CD4-positive, alpha-beta T cell treated with Interferon alpha-2 for 1 hour (primary cell): ENCODE data around the gene SEMG2.
A peak's percentile ranks its signal among the peaks of the same experiment; 100 is the strongest.

Experiments used
- DNase-seq, 2 donors: peaks; one replicate each; pipeline ENCODE4 v3.0.0-alpha.2; 2020 to 2022

The SEMG2 gene

DNA sequence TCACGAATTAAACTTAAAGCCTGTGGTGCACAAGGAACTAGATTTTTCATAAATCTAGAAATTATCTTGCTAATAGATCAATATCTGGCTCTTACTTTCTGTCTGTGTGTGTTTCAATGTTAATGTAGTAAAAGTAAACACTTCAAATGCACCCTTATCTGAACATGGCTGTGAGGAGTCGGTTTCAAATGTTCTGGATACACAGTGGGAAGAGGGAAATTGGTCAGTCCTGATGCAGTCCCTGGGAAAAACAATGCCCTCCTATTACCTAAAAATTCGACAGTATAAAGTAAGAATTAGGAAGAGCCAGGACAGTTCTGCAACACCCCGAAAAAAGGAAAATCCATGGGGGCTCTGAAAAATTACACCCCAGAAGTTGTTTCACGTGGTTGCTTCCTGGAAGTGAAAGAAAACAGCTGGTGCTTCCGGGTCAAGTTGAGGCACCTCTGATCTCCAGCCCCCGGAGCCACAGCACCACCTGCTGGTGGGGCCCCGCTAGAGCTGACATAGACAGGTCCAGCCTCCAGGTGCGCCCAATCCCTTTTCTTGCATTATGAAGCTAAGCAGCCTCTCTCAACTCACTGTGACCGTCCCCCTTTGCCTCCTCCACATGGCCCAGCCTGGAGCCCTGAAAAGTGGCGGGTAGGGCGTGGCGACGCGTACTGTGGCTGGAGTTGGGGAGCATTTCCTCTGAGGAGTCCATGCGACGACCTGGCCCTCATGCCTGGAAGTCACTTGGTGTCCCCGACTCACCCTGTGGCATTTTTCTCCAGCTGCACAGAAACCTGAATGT is 8.3 kb downstream of the SEMG2 start:
- peak in 1 of 2 donors; percentile 19 for DNase-seq

DNA sequence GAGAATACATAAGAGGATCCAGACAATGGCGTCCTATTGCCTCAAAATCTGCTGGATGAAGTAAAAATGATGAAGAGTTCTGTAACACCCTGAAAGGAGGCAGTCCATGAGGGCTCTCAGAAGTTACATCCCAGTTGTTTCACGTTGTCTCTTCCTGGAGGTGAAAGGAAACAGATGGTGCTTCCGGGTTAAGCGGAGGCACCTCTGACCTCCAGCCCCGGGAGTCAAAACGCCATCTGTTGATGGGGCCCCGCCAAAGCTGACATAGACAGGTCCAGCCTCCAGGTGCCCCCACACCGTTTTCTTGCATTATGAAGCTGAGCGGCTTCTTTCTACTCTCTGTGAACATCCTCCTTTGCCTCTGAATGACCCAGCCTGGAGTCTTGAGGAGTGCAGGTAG is 9.5 kb downstream of the SEMG2 start:
- DNase-seq = no peak

DNA sequence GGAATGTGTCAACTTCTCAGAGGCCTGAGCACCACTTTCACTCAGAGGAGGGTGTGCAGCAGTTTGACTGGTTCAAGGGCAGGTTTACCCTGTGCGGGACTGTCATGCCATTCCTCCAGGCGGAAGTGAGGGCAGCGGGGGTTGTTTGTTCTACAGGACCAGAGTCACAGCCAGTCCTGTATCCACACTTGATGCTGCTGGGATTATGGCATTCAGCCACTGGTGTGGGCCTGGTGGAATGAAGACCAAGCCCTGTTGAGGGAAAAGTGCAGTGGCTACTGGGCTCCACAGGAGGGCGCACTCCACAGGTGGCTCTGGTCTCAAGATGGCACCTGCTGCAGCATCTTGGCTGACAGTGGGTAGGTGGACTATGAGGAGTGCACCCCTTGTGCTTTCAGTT is 14.8 kb downstream of the SEMG2 start:
- DNase-seq = no peak

DNA sequence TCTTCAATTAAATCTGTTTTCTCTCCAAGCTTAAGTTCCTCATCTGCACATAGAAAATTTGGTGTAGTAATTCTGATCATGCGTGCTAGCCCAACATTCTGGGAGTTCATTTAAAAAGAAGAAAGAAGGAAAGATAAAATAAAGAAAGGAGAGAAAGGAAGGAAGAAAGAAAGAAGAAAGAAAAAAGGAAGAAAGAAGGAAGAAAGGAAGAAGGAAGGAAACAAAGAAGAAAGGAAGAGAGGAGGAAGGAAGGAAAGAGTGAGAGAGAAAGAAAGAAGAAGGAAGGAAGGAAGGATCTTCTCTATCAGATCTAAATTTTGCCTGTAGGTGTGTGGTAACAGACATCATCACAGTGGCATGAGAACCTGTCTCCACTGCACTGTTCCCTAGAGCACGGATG is 17.0 kb downstream of the SEMG2 start:
- DNase-seq = no peak

DNA sequence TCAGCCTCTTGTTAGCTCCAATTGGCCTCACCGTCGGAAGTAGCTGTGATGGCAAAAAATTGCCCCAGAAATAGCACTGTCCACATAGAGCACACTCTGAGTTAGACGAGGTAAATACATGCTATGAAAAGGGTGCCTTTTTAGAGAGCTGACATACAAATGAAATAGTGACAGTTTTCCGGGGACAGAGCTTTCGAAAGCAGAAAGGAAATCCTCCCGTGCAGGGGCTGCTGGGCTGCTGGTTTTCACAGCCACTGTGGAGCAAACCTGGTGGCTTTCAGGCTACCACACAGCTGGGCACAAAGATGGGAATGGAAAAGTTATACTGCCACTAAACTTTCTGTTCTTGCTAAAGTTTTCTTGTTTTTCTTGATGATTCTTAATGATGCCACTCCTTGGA is 24.9 kb downstream of the SEMG2 start:
- DNase-seq = no peak

DNA sequence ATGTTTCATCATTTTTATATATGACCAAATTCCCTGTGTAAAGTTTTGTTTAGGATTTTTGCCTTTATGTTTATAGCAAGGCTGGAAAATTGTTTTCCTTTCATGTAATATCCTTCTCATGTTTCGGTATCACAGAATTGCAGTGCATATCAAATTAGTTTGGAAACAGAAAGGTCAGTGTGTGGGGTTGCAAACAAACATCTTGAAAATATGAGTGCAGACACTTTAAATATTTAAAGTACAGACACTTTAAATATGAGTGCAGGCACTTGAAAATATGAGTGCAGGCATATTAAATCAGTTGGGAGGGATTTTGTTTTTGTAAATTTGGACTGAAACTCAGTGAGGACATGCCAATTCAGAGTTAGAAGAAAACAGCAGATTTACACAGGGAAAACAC is 26.7 kb downstream of the SEMG2 start:
- DNase-seq = no peak

DNA sequence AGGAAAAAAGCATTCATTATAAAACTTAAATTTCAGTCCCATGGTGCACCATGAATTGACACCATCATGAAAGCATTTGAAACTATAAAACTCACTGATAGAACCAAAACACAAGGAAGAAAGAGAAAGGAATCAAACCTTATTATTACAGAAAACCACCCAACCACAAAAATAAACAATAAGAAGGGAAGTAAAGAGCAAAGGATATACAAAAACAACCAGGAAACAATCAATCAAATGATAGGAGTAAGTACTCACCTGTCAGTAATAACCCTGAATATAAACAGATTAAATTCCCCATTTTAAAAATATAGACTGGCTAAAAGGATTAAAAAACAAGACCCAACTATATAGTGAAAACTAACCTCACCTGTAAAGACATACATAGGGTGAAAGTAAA is 27.4 kb downstream of the SEMG2 start:
- DNase-seq = no peak

DNA sequence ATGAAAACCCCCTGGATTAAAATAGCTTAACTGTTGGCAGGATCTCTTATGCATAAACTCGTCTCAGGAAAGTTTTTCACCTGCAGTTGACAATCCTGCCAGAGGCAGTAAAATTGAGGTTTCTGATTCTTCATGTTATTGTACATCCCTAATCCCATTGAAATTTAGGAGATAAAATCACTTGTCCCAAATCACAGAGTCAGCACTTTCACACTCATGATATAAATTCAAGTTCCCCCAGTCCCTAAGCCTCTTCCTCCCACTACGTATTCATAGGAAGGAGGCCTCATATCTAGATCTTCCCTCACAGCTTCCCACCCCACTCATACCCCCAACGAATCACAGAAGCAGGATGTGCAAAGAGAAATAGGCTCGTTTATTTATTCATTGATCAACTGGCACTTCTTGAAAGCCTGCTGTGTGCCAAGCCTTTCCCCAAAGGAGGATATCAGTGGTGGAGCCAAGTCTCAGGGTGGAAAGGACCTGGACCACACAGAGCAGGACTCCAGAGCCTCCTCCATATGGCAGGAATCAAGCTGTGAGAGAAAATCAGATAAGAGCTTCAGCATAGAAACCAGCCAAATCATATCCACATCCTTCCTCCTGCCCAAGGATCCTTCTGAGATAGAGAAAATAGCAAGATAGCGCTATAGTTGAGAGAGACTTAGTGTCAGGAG is 30.8 kb downstream of the SEMG2 start:
- no peak for DNase-seq

DNA sequence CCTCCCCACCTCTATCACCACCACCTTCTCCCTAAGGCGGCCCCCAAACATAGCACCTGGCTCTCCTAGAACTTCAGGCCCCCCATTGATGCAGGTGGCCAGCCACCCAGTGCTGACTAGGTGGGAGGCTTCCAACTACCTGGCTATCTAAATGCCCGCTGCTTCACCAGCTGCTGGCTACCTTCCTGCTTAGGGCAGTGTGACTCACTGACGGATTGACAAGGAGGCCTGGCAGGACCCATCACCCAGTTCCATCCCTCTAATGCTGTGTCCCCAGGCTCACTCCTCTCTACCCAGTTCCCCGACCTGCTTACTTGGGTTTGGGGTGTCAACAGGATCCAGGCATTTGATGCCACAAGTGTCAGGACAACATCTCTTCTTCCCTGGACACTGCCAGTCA is 32.1 kb downstream of the SEMG2 start:
- DNase-seq = no peak

DNA sequence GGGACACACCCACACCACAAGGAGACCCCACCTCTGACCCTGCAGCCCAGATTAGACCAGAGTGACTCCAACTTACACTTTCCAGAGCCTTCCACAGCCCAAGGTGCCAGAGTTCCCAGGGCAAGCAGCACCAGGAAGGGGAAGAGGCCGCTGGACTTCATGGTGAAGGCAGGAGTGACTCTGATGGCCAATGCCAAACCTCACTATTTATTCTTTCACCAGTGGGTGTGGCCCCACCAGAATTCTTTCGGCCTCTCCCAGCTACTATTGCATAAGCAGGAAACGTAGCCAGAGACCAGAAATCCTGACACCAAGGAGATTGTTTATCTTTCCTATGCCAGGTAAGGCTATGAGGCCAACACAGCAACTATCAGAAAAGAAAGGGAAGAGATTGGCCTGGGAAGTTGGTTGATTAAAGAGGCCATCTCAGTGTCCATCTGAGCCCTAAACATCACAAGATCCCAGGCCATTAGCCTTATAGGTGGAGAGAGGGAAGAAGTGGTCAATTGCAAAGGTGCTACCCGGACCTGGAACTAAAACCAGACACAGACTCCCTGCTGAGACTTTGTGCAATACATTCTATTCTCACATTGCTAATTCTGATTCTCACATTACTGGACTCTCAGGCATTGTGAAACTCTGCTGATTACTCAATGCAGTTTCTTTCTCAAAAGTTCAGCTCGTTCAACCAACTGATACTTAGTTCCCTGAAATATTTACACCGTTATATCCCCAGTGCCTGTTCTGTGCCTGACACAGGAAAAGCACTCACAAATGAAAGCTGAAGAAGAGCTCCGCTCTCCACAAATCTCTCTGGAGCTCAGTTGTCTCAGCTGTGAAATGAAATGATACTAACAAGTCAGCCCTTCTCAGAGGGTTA is 33.5 kb downstream of the SEMG2 start, which contains the start of gene SLPI:
SLPI (minus strand) TSS at position 182 of the 880 bp plus-strand sequence; CDS start at position 161, 21 bp downstream.
- DNase-seq = no peak

DNA sequence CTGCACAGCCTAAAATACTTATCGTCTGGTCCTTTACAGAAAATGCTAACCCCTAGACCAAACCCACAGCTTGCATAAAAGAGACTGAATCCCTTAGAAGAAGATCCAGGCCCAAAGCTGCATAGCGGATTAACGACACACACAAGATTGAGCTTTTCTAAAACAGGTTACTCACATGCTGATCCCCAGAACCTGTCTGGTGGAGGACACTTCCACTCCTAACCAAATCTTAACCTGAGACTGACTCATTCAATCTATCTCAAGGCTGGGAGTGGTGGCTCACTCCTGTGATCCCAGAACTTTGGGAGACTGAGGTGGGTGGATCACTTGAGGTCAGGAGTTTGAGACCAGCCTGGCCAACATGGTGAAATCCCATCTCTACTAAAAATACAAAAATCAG is 36.0 kb downstream of the SEMG2 start:
- no peak for DNase-seq

DNA sequence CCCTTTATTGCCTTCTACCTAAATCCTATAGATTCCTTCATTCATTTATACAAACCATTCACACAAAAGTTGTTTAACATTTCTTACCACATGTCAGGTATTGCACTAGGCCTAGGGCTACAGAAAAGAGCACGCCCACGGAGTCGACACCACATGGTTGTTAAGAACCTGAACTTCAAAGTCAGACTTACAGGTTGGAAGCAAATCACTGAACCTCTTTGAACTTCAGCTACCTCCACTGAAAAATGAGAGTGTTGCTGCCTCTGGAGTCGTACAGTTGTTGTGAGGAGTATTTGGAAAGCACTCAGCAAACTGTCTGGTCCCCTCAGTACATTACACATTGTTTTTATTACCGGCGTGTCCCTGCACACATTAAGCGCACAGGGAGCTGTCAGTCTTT is 36.5 kb downstream of the SEMG2 start:
- DNase-seq = no peak

DNA sequence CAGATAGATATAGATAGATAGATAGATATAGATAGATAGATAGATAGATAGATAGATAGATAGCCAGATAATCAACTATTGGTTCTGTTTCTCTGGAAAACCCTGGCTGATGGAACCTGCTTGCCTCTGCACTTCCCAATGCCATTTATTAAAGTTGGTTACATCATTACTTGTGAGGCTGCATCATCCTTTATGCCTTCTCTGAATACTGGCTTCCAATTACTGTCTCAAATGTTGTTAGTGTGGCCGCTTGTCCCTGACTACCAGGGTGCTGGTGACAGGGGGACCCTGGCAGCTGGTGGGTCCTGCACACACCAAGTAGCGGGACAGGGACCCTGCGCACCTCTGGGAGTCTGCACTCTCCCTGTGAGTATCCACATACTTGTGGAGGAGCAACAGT is 37.1 kb downstream of the SEMG2 start:
- DNase-seq = no peak

DNA sequence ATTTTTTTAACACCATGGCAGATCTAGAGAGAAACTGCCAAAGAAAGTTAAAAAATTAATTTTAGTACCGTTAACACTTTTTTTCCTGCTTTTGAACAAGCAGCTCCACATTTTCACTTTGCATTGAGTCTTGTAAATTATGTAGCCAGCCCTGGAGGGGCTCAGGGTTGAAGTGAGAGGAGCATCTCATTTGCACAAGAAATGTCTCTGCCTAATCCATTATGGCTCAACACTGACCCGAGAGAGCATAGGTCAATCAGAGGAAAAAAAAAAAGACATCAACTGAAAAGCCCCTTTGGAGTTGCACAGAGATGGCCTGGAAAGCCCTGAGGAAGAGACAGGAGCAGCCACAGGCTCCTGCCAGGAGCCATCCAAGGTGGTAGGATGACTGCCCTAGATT is 37.5 kb downstream of the SEMG2 start:
- no peak for DNase-seq

DNA sequence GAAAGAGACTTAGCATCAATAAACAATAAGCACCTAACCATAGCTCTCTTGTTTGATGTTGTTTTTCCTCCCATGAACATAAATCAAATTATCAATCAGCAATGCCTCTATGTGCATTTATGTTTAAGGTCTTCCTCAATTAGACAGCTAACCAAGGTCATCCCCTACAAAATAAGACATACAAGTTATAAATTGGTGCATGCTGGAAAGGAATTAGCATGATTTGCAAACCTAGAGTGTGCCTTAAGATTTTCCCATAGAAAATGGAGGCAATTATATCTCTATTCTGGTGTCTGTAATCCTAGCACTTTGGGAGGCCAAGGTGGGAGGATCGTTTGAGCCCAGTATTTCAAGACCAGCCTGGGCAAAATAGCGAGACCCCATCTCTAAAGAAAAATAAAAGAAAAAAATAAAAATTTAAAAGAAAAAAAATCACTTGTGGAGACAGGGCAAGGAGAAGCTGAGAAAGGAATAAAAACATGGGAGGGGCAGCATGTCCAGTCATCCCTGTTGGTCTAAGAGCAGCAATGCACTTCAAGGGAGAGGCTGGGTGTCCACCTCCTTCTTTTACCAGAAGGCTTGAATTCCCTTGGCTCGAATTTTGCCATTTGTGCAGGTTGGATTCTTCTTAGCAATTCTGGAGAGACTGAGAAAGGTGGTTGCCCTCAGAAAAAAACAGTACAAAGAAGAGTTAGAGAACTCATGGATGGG is 42.5 kb downstream of the SEMG2 start:
- no peak for DNase-seq

DNA sequence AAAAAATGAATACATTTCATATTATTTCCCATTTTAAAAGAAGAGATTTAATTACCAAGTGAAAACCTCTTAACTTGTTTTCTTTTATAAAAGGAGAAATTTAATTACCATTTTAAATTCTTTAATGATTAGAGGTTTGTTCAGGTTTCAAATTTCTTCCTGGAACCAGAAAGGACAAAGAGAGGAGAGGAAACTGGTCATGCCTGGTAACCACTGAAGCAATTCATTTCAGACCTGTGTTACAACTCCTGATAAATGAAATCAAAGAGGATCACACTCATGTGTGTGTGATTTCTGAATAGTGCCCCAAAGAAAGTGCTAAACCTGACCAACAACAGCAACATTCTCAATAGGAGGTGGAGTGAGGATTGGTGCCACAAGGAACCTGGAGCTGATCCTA is 45.8 kb downstream of the SEMG2 start:
- DNase-seq = no peak

DNA sequence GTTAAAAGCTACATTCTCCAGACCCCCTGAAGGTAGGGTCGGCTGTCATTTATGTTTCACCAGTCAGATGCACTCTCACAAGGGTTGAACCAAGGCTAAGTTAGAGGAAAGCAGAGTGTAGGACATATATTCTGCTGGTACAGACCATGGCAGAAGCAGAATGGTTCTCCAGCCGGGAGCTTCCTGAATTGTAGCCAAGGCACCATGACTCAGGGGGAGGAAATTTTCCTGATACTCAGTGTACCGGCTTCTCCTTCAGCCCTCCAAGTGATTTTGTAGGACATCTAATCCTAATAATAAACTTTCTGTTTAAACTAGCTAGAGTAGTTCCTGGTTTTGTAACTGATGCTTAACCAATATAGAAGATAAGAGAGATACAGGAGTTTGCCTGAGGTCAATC is 47.4 kb downstream of the SEMG2 start:
- DNase-seq = no peak

DNA sequence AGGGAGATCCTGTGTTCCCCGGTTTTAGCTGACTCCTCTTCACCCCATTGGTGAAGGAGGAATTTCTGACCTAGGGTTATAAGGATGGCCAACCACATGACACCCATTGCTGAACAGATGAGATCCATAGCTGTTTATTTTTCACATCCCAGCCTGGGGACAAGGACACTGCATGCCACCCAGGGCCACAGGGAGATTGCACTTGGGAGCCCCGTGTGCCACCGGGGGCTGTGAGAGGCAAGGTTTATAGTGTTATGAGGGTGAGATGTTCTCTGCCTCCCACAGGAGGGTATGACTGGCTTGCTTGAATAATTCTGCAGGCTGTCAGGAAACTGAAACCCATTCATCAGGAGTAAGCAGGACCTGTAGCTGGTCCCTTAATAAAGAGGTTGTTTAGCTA is 47.9 kb downstream of the SEMG2 start:
- no peak for DNase-seq

DNA sequence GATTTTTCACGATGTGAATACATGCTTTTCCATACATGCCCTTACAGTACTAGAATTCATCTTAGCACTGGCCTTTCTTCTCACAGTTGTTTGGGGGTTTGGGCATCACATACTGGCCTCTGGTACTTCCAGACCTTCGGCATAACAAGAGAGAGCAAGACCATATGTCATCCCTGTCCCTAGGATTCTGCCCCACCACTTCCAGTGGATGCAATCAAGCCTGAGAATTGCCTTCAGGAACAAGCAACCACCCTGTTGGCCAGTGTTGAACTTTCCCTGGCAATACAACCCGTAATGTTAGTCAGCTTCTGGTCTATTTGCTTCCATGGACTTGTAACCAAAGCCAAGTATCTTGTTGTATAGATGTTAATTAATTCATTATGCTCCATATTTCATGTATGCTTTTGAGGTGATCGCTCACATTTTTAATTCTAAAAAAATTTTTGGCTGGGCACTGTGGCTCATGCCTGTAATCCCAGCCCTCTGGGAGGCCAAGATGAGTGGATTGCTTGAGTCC is 48.6 kb downstream of the SEMG2 start:
- no peak for DNase-seq
